Fibroblast of the aortic adventitia (primary cell): ENCODE data around the gene NDUFAF2. TPM values are rescaled to one million over a fixed set of nuclear protein-coding genes. Genes with fewer than 3 reads are reported as not detected.

Experiments
- DNase-seq: peaks from one replicate; pipeline ENCODE4 v3.0.0-alpha.2; 2010; ENCODE audit warnings: low read depth
- H3K4me3 ChIP-seq: 2 replicates; pipeline ENCODE4 v1.5.1; 2011; ENCODE audit warnings: low read depth, mild to moderate bottlenecking, control low read depth, low read length, moderate library complexity
- total RNA-seq: library from RNA; depleted of rRNA; stranded (reverse); fragments of >200 nt; gene quantifications from 2 replicates; pipeline ENCODE4 v1.2.3, GENCODE V29; 2012; ENCODE audit warnings: low replicate concordance
- TF ChIP-seq, protein P1 (sequence below): IDR thresholded peaks from 2 replicates; pipeline ENCODE4 v1.5.1; 2011; ENCODE audit warnings: mild to moderate bottlenecking, low read length, control low read depth, inconsistent platforms; ENCODE audit not compliant: insufficient read depth

Gene NDUFAF2
- total RNA-seq, 1 donor, result 50.8 TPM

DNA sequence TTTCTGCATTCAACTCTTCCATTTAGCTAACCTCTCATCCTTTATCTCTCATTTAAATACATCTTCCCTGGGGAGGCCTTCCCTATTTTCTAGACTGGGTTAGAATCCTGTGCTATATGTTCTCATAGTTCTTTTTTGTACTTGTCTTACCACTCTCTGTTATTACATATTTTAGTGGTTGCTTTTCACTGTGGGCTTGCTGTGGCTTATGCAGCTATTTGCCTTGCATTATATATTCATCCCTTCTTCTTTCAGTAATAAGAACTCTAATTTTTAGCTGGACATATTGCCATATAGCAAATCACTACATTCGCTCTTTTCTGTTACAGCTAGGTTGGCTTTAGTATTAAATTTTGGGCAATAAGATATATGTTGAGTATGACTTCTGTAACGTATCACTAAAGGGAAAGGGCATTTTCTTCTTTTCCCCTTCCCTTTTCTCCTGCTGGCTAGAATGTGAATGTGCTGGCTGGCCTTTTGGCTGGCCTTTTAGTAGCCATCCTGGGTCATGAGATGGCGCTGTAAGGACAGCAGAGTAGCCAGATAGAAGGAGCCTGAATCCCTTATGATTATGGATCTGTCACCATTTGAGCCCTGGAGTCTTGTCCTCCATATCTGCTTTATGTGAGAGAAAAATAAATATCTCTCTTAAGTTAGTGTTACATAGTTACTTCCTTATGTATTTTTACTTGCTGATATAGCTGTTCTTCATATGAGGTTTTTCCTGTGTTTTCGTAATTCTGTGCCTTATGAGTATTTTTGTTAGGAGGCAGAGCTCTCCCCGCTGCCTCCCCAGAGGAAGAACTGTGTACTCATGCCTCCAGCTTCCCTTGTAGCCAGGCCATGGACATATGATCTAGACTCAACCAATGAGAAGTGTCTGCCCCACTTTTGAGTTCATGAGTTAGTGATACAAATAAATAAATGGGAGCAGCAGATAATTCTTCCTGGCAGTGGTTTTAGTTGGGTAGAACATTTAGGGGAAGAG is 65.8 kb downstream of the NDUFAF2 start:
- H3K4me3 ChIP-seq, result no peak overlapping the region
- DNase-seq, result no peak
- TF ChIP-seq, protein P1, sequence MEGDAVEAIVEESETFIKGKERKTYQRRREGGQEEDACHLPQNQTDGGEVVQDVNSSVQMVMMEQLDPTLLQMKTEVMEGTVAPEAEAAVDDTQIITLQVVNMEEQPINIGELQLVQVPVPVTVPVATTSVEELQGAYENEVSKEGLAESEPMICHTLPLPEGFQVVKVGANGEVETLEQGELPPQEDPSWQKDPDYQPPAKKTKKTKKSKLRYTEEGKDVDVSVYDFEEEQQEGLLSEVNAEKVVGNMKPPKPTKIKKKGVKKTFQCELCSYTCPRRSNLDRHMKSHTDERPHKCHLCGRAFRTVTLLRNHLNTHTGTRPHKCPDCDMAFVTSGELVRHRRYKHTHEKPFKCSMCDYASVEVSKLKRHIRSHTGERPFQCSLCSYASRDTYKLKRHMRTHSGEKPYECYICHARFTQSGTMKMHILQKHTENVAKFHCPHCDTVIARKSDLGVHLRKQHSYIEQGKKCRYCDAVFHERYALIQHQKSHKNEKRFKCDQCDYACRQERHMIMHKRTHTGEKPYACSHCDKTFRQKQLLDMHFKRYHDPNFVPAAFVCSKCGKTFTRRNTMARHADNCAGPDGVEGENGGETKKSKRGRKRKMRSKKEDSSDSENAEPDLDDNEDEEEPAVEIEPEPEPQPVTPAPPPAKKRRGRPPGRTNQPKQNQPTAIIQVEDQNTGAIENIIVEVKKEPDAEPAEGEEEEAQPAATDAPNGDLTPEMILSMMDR, result peak; percentile 23

DNA sequence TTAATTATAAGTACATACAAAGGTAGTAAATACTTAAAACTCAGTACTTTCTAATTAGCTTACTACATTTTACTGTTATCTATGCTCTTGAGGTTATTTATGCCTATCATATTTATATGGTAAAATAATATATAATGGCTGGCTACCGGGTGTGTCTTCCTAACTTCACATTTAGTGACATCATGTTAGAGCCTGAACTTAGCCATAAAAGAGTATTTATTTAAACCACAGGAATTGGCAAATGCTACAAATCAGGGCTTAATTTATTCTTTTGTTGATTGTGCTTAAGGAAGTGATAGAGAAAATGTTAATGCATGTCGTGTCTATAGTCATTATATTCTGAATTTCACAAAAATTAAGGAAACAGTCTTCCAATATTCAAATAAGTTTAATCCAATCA is 73.1 kb downstream of the NDUFAF2 start:
- TF ChIP-seq, protein P1, result no peak
- no peak overlapping the region for H3K4me3 ChIP-seq
- DNase-seq, result no peak

DNA sequence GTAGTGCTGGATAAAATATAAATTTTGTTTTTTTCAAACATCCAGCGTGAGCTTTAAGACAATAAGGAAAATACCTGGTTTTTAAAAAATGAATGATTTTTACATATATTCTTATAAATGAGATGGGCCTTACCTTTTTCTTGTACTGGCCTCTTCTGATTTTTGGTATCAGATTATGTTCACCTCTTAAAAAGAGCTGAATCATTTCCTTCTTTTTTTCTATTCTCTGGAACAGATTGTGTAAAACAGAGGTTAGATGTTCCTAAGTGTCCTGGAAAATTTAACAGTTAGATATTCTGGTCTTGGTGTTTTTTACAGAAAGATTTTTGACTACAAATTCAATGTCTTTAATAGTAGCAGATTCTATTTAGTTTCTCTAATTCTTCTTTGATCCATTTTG is 74.6 kb downstream of the NDUFAF2 start:
- TF ChIP-seq, protein P1, result no peak
- H3K4me3 ChIP-seq, result no peak overlapping the region

GRCh38 chr5:61020415-61020814 is 75.4 kb downstream of the NDUFAF2 start:
- no peak overlapping the region for H3K4me3 ChIP-seq
- TF ChIP-seq, protein P1, result no peak
- DNase-seq, result peak; percentile 46

More for the DNA sequence above, 74.6 kb downstream of the NDUFAF2 start:
- no peak for DNase-seq

GRCh38 chr5:61023131-61023530 is 78.1 kb downstream of the NDUFAF2 start:
- TF ChIP-seq, protein P1, result no peak
- no peak overlapping the region for H3K4me3 ChIP-seq
- DNase-seq, result peak; percentile 79

- no peak for DNase-seq
- TF ChIP-seq, protein P1, result no peak
- no peak overlapping the region for H3K4me3 ChIP-seq
Measured at GRCh38 chr5:61026004-61026403, 81.0 kb downstream of the NDUFAF2 start.
